ENCODE data around the gene SLC19A1.

DNA sequence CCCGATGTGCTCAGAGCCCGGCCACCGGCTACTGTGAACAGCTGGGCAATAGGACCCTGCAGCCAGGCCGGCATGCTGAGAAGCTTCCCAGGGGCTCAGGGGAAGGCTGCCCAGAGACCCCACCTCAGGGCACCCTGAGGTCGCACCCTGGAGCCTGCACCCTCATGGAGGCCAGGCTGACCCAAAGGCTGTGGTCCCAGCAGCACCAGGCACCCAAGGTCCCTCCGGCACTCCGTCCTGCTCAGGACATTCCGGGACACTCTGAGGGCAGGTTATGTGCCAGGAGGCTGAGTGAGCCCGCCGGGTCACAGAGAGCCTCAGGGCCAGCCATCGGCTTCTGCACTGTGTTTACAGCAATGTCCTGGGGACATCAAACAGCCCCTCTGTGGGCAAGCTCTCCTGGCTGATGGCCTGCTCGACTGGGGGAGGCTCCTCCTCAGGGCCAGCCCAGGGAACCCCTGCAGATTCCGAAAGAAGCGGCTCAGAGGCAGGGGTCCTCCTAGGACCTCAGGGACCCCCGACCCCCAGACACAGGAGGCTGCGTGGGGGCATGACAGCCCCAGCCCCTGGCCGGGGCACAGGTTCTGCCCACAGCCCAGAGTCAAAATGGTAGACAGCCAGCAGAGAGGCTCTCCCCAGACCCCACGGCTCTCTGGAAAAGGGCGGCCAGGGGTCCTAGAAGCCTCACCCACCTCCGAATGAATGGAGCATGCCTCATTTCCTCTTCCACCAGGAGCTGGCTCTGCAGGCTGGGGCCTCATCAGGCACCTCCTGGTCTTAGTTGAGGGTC, 8.2 kb downstream of the SLC19A1 start:
- TF ChIP-seq, protein P1, sequence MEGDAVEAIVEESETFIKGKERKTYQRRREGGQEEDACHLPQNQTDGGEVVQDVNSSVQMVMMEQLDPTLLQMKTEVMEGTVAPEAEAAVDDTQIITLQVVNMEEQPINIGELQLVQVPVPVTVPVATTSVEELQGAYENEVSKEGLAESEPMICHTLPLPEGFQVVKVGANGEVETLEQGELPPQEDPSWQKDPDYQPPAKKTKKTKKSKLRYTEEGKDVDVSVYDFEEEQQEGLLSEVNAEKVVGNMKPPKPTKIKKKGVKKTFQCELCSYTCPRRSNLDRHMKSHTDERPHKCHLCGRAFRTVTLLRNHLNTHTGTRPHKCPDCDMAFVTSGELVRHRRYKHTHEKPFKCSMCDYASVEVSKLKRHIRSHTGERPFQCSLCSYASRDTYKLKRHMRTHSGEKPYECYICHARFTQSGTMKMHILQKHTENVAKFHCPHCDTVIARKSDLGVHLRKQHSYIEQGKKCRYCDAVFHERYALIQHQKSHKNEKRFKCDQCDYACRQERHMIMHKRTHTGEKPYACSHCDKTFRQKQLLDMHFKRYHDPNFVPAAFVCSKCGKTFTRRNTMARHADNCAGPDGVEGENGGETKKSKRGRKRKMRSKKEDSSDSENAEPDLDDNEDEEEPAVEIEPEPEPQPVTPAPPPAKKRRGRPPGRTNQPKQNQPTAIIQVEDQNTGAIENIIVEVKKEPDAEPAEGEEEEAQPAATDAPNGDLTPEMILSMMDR (IDR thresholded peaks at IDR 0.05): no peak
- no peak for TF ChIP-seq EP300 (IDR thresholded peaks at IDR 0.05)
